Retina (tissue), 1 donor: Measurements from ENCODE around the gene USO1.
"Not testable (repeated sequence)": the region's sequence is repeated elsewhere in the genome, so short reads cannot be mapped to it uniquely, and the experiment has no call there.

ENCODE experiments used
- DNase-seq: peaks from one replicate; pipeline ENCODE4 v3.0.0-alpha.2; 2016

The USO1 gene

GRCh38 chr4:75771607-75772006 is 47.2 kb downstream of the USO1 start:
- no peak for DNase-seq

GRCh38 chr4:75777589-75777988 is 53.2 kb downstream of the USO1 start:
- DNase-seq, result no peak

GRCh38 chr4:75779105-75779757 is 54.9 kb downstream of the USO1 start:
- DNase-seq, result no peak

GRCh38 chr4:75781305-75781704 is 56.9 kb downstream of the USO1 start:
- no peak for DNase-seq

GRCh38 chr4:75786526-75786925 is 62.1 kb downstream of the USO1 start:
- no peak for DNase-seq

GRCh38 chr4:75786938-75787337 is 62.6 kb downstream of the USO1 start:
- DNase-seq, result no peak

GRCh38 chr4:75790024-75790423 is 65.6 kb downstream of the USO1 start:
- DNase-seq, result no peak

- DNase-seq, result no peak
Measured at GRCh38 chr4:75800972-75801371, 76.6 kb downstream of the USO1 start.

GRCh38 chr4:75806035-75806434 is 81.7 kb downstream of the USO1 start:
- not testable (repeated sequence) for DNase-seq

GRCh38 chr4:75817901-75818300 is 93.5 kb downstream of the USO1 start:
- no peak for DNase-seq

- no peak for DNase-seq
Measured at GRCh38 chr4:75819121-75819520, 94.7 kb downstream of the USO1 start.

- DNase-seq, result no peak
Measured at GRCh38 chr4:75820197-75820596, 95.8 kb downstream of the USO1 start.

GRCh38 chr4:75820676-75821075 is 96.3 kb downstream of the USO1 start:
- no peak for DNase-seq

GRCh38 chr4:75821216-75821615 is 96.8 kb downstream of the USO1 start:
- no peak for DNase-seq

GRCh38 chr4:75821966-75822365 is 97.6 kb downstream of the USO1 start:
- DNase-seq, result no peak

GRCh38 chr4:75822416-75822815 is 98.0 kb downstream of the USO1 start:
- DNase-seq, result no peak

GRCh38 chr4:75823812-75824211 is 99.4 kb downstream of the USO1 start:
- DNase-seq, result no peak

GRCh38 chr4:75830906-75831305 is 106.5 kb downstream of the USO1 start:
- DNase-seq, result no peak

- no peak for DNase-seq
Measured at GRCh38 chr4:75831856-75832405, 107.6 kb downstream of the USO1 start.

GRCh38 chr4:75834095-75834771 is 109.9 kb downstream of the USO1 start:
- DNase-seq, result no peak

GRCh38 chr4:75834772-75835154 is 110.4 kb downstream of the USO1 start:
- no peak for DNase-seq

GRCh38 chr4:75841641-75842520 is 117.5 kb downstream of the USO1 start:
- DNase-seq, result no peak

- DNase-seq, result no peak
Measured at GRCh38 chr4:75843596-75843995, 119.2 kb downstream of the USO1 start.
